H4 (cell line): ENCODE measurements around the gene INPP5D. TPM values are rescaled to one million over a fixed set of nuclear protein-coding genes. Genes with fewer than 3 reads are reported as not detected.
"Not testable (repeated sequence)": the region's sequence is repeated elsewhere in the genome, so short reads cannot be mapped to it uniquely, and the experiment has no call there.

Source experiments
- DNase-seq: peaks from one replicate; pipeline ENCODE4 v3.0.0-alpha.2; 2015; ENCODE audit warnings: low spot score
- total RNA-seq: library from RNA; depleted of rRNA; stranded (reverse); fragments of >200 nt; shearing (Covaris generic); gene quantifications from 2 replicates; pipeline ENCODE4 v1.2.3, GENCODE V29; 2014

Gene INPP5D
- total RNA-seq, 1 experiment from 2014 or later, result 0.46 TPM

GRCh38 chr2:233092432-233093165, 32.5 kb downstream of the INPP5D start:
- no peak for DNase-seq

- no peak for DNase-seq
These were observed 33.0 kb downstream of the INPP5D start for GRCh38 chr2:233093166-233093448.

GRCh38 chr2:233093721-233094120, 33.6 kb downstream of the INPP5D start:
- DNase-seq, result no peak

- DNase-seq, result no peak
These were observed 34.5 kb downstream of the INPP5D start for GRCh38 chr2:233094614-233095013.

- no peak for DNase-seq
These were observed 35.9 kb downstream of the INPP5D start for GRCh38 chr2:233096006-233096405.

GRCh38 chr2:233098618-233099017, 38.5 kb downstream of the INPP5D start:
- DNase-seq, result no peak

- not testable (repeated sequence) for DNase-seq
These were observed 39.7 kb downstream of the INPP5D start for GRCh38 chr2:233099820-233100191.

- no peak for DNase-seq
These were observed 40.3 kb downstream of the INPP5D start for GRCh38 chr2:233100192-233100998.

- no peak for DNase-seq
These were observed 41.0 kb downstream of the INPP5D start for GRCh38 chr2:233101141-233101540.

- no peak for DNase-seq
These were observed 41.7 kb downstream of the INPP5D start for GRCh38 chr2:233101816-233102215.

- no peak for DNase-seq
These were observed 45.2 kb downstream of the INPP5D start for GRCh38 chr2:233105156-233105895.

GRCh38 chr2:233105930-233106329, 45.8 kb downstream of the INPP5D start:
- DNase-seq, result no peak

- no peak for DNase-seq
These were observed 46.9 kb downstream of the INPP5D start for GRCh38 chr2:233107011-233107410.

GRCh38 chr2:233107831-233108300, 47.7 kb downstream of the INPP5D start:
- DNase-seq, result no peak

GRCh38 chr2:233108611-233109490, 48.7 kb downstream of the INPP5D start:
- DNase-seq, result no peak

GRCh38 chr2:233111427-233111826, 51.3 kb downstream of the INPP5D start:
- no peak for DNase-seq

- DNase-seq, result no peak
These were observed 52.2 kb downstream of the INPP5D start for GRCh38 chr2:233112329-233112728.

- no peak for DNase-seq
These were observed 52.8 kb downstream of the INPP5D start for GRCh38 chr2:233112776-233113452.

- no peak for DNase-seq
These were observed 54.3 kb downstream of the INPP5D start for GRCh38 chr2:233114421-233114861.

- no peak for DNase-seq
These were observed 55.0 kb downstream of the INPP5D start for GRCh38 chr2:233115121-233115520.

- DNase-seq, result no peak
These were observed 55.6 kb downstream of the INPP5D start for GRCh38 chr2:233115741-233116140.
